Right renal cortex interstitium (tissue), 3 donors: ENCODE results near the gene ADGRL4. TPM values are rescaled to one million over a fixed set of nuclear protein-coding genes. Genes with fewer than 3 reads are reported as not detected.
"Not testable (repeated sequence)": the region's sequence is repeated elsewhere in the genome, so short reads cannot be mapped to it uniquely, and the experiment has no call there.

Source experiments
- DNase-seq, 3 donors: peaks; one replicate each; pipeline ENCODE4 v3.0.0-alpha.2; 2013; ENCODE audit warnings: low read depth in 3 of 3, low spot score in 2 of 3
- polyA plus RNA-seq, 3 donors: library from polyadenylated mRNA; unstranded; fragments of 120-200 nt; gene quantifications; one replicate each; pipeline ENCODE4 v1.2.1, GENCODE V29; 2013; ENCODE audit not compliant: insufficient read length in 3 of 3

ADGRL4 gene
- 10 to 100 TPM; 24.6 to 28.3 (median 26.7) TPM for polyA plus RNA-seq

DNA sequence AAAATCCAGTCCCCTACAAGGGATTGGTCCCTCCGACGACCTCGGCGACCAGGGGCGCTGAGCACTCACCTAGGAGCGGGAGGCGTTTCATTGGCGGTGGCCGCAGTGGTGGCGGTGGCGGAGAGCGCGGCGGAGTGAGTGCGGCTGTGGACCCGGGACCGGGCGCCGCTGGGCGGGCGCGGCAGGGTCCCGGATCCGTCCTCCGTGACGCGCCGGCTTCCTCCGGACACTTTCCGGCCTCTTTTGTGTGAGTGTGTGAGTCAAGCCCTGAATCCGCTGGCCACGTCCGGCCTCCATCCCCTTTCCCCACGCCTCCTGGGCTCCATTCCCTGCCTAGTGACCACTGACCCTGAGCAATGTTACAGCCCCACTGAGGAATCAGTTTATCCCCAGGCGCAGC lies at the start of gene ADGRL4:
ADGRL4 (minus strand) TSS at position 167 of the 400 bp plus-strand sequence; CDS start at position 91, 76 bp downstream.
- DNase-seq = no peak

DNA sequence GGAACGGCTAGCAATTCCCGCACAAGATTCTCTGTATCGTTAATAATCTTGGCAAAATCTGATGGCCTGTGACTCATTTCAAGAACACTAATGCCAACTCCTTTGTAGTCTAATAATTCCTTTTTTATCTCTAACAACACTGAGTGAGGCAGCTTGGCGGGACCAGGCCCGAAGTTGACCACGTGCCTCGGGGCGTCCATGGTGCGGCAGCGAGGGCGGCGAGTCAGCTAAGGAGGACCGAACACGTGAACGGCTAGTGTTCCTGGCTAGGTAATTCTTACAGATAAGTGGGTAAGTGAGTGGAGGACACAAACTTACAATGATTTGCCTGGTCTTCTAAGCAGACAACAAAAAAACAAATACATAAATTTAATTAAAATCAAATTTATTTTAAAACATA lies 49.3 kb upstream of the ADGRL4 start:
- no peak for DNase-seq

DNA sequence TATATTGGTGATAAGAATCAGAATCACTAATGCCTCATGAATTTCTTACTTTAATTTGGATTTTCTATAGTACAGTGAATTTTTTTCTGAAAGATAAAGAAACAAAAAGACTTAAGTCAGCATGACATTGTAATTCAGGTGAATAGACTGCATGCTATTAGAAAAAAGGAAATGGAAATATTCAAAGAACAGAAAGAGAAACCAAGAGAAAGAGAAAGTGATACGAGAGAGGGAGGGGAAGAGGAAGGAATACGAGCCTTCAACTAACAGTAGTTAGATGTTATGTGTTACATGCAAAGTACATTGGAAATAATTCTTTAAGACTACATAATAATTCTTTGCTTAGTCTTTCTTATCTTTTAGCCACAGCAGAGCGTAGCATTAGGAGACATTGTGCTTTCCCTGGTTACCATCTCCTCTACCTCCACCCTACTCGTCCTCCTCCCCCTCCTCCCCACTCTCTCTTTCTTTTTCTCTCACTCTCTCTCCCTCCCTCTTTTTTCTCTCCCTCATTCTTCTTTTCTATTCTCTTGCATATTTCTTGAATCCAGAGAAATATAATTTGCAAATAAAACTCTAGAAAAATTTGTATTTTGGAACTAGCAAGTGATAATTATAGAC lies 46.4 kb upstream of the ADGRL4 start:
- no peak for DNase-seq

DNA sequence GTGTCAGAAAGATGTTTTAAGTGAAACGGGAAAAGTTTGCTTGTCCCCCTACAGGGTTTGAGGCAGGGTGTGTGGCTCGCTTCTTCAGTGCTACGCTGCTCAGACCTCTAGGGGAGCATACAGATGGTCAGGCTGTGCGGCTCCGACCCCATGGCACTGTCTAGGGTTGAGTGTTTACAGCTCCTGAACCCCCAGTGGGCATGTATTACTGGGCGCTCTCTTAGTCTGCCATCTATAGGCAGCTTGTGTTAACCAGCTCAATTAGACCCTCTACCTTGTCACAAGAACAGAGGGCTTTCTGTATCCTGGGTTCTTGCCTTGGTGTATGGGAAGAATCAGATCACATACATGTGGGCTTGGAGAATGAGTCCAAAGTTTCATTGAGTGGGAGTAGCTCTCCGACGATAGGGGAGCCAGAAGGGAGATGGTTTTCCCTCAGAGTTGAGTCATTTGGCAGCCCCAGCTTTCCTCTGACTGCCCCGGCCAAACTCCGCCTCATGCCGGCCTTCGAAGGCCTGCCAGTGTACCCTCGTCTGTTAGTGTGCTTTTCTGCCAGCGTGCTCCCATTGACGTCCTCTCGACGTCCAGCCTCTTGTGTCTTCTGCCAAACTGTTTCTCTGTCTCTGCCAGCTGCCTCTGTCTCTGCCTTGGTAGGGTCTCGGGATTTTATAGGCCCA lies 38.6 kb upstream of the ADGRL4 start:
- DNase-seq = no peak

DNA sequence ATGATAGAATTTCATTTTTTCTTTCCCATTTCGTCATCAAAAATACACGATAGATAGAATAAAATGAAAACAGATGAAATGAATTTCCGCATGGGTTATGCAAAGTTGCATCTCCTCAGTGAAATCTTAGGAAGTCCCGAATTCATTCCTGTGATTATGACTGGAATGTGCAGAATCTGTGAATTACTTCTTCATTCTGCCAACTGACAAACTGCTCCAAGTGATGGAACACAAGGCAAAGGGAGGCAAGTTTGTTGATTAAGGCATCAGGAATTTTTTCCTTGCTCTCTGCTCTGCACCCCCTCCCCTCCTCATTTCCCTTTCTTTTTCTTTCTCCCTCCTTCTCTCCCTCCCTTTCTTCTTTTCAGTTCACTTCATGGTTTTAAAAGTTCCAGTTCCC lies 37.0 kb upstream of the ADGRL4 start:
- DNase-seq = no peak

DNA sequence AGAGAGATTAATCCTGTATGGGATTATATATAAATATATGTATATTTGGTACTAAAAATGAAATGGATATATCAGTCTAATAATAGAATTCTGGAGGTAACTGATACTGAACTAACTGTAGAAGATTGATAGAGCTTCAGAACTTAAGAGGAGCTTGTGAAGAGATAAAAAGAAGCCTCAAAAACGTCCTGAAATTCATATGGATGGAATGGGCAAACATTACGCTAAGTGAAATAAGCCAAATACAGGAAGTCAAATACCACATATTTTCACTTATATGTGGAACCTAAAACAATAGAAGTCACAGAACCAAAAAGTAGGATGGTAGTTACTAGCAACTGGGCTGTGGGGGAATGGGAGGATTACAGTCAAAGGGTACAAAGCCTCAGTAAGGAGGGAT lies 36.0 kb upstream of the ADGRL4 start:
- DNase-seq = no peak

DNA sequence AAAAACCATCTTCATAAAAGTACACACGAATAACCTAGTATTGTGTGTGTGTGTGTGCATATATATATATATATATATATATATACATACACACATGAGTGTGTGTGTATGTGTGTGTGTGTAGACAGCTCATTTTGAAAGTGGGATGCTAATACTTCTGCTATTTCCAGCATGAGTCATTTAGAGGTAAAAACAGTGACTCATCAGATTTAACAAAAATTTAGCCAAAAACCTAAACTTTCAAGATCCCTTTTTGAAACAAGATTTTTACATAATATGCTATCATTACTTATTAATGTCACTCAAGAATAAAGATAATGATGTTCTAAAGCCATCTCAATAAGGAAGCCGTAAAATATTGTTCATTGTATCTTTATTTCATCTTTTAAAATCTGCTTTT lies 35.6 kb upstream of the ADGRL4 start:
- no peak for DNase-seq

DNA sequence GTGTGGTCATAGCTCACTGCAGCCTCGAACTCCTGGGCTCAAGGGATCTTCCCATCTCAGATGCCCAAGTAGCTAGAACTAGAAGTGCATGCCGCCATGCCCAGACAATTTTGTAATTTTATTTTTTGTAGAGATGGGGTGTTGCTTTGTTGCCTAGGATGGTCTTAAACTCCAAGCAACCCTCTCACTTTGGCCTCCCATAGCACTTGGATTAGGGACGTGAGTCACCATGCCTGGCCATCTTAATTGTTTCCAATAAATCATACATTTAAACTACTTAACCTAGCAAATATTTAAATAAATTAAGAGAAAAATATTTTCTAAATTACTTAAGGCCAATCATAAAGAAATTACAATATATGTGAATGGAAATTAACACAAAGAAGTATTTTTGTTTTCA lies 35.1 kb upstream of the ADGRL4 start:
- no peak for DNase-seq

DNA sequence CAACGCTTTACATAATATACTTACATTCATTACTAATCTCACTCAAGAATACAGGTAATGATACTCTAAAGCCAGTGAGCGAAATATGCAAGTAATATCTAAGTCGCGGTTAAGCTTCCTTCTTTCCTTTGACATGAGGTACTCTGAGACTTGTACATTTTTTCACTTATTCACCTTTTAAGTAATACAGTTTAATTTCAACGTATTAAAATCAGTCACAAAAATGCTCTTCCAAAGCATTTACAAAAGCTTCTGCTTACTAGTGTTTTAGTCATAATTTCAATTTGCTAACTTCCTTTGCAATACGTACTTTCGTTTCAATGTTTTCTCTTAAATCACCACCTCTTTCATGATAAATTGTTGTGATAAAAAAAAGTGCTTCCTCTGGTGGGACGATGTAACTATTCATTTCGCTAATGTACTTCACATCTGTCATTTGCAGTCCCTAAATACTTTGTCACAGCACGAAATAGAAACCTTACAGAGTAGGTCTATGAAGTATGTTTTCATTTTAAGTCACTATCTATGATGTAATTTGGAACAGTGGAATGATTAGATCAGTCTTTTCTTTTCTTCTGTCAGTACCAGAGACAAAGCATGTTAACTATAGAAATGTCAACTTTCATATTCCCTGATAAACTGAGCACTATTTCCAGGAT lies 34.0 kb upstream of the ADGRL4 start:
- DNase-seq = no peak

DNA sequence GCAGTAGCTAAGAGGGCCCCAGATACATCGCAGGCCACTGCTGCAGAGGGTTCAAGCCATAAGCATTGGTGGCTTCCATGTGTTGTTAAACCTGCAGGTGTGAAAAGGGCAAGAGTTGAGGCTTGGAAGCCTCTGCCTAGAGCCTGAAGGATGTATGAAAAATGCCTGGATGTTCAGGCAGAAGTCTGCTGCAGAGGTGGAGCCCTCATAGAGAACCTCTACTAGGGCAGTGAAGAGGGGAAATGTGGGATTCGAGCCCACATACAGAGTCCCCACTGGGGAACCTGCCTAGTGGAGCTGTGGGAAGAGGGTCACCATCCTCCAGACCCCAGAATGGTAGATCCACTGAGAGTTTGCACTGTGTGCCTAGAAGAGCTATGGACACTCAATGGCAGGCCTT lies 30.6 kb upstream of the ADGRL4 start:
- DNase-seq = no peak

DNA sequence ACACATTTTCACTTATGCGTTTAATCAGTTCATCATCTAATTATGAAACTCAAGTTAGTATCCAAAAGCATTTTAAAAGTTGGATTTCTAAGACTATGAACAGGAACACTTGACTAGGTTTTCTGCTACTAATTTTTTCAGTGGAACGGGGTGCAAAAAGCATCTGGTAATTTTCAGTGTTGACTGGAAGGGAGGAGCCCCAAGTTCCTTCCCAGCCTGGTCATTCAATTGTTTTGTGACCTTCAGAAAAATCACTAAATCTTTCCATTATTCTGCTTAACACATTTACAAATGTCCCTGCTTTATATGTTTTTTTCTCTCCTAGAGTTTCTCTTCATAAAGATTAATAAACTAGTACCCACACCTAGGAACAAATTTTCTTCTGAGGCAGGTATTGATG lies 6.0 kb upstream of the ADGRL4 start:
- no peak for DNase-seq

DNA sequence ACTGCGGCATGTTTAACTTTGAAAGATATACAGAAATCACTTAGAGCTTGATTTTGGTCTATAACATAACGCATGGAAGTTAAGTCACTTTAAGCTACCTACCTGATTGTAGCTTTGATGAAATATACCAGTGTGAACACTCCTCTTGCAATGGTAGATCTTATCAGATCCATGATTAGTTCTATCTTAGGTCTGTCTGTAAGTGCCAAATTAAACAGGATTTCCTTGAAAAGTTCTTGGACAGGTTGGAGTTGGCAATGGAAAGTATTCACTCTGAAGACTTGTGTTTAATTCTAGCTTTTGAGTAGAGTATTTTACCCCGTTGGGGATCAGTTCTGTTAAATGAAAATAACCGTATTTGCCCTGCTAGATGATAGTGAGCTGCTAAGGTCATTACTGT lies 4.1 kb upstream of the ADGRL4 start:
- no peak for DNase-seq

DNA sequence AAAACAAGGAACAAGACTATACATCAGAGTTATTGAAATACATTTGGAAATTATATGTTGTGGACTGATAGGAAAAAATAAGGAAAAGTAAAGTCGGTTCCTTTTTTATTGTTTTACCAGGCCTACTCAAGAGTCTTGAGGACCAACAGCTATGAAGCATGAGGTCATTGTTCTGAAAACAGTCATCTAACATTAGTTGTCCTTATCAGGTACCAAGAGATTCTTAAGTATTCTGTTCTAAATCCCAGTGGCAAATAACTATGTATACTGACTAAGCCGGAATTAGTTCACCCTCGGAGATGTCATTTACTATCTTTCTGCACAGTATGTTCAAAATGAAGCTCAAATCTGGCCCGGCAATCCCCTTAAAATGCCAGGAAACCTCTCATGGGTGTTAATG lies 585 bp downstream of the ADGRL4 start:
- DNase-seq = no peak

DNA sequence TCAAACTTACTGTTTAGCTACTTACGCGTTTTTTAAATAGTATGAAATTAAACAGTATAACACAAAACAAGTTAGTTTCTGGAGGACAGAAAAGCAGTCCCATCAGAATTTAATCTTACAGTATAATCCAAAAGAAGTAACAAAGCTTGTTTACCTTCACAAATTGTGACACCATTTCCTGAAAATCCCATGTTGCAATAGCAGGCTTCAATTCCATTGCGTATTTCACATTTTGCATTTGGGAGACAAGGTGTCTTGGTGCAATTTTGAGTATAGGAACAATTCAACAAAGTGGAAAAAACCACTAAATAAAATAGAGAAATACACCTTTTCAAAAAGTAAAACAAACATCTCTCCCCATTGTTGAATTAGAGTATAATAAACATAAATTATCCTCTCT lies 1.6 kb downstream of the ADGRL4 start:
- DNase-seq = no peak

DNA sequence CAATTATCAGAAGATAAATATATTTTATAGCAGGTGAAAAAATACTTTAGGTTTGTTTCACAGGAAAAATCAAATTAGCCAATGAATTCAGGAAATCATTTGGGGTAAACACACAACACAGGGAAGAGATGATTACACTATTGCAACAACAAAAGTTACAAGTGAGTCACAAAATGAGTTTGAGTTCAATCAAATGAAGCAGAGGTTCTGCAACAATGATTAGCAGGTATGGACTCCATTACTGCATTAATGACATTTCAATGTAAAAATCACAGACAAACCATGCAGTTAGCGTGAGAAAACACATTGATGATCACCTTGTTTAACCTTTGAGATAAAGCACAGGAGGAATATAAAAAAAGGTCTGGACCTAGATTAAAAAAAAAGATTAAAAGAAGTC lies 9.7 kb downstream of the ADGRL4 start:
- no peak for DNase-seq

DNA sequence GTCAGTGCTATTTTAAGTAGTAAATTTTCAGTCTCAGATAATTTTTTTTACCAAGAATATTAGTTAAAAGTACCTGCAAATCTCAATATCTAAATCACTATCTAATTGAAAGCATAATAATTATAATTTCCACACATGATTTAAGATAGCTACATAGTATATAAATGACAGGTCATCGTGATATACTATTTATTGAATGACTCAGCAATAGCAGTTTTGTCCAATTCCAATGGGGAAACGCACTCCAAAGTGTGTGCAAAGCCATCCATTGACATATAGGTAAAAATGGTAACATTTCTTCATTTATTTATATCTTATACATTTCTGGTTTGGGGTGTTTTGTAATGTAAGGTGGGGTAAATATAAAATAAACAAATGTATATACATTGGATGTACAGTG lies 19.5 kb downstream of the ADGRL4 start:
- no peak for DNase-seq

DNA sequence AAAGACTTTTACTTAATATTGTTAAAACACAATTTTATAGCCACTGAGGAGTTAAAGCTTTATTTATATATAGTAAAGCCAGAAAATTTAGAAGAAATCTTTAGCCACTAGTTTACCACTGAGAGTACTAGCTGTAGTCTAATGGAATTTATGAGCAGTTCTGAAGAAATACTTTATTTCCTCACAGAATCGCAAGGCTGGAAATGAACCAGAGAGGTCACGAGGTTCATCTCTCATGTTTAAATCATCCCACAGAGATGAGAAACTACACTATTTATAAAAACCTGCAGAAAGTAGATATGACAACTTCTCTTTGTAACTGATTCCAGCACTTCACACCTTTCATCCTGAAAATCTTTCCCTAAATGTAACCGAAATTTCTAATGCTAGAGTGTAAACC lies 26.0 kb downstream of the ADGRL4 start:
- DNase-seq = no peak

DNA sequence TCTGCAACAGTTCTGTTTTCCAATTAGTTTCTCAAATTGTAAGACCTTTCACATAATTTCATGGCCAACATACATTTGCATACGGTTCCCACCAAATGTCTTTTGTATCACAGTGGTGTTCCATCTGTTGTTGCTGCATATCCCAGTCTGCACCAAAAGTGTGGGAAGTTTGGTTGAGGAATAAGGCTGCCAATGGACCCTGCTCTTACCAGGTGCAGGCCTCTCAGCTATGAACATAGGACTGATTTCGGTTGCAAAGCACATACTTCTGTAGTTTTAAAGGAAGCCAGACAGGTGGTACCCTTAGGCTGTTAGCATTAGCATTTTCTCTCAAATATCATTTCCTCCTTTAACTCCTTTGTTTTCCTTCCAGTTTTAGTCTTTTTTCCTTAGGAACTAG lies 33.8 kb downstream of the ADGRL4 start:
- no peak for DNase-seq

DNA sequence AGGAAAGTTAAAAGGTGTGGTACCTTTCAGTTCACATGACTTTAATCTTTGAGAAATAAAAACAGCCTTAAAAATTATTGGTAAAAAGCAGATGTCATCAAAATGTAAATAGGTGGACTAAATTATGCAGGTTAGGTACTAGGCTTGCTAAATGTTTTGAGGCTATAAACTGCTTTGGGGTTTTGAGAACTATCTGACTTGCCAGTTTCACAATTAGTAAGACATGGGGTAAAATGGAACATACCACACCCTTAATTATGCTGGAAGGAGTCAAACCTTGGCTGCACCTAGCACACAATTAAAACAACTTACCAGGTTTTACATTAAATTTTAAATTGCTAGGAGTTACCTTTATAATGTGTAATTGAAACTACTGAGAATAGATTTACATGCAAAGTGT lies 39.4 kb downstream of the ADGRL4 start:
- not testable (repeated sequence) for DNase-seq

DNA sequence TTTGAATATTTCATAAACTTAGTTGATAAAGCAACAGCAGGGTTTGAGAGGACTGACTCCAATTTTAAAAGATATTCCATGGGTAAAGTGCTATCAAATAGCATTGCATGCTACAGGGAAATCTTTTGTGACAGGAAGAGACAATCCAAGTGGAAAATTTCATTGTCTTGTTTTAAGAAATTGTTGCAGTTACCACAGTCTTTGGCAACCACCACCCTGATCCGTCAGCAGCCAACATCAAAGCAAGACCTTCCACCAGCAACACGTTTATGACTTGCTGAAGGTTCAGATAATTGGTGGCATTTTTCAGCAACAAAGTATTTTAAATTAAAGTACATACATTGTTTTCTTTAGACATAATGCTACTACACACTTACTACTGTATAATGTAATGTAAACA lies 47.8 kb downstream of the ADGRL4 start:
- no peak for DNase-seq

DNA sequence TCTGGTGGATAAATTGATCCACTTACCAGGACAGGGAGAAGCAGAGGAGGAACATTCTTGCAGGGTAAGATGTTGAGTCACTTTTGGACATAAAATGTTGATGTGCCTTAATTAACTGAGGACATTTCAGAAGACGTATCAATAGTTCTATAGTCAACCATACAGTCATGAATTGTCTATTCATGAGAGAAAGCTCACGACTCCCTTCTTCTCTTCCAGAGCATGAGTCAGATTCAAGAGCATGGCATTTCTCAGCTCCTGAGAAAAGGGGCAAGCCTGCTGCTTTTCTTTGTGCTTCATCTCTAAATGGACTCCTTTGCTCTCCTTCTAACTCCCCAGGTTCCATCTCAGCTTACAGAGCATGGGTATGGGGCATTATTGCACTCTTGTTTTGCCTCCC lies 55.7 kb downstream of the ADGRL4 start:
- no peak for DNase-seq

DNA sequence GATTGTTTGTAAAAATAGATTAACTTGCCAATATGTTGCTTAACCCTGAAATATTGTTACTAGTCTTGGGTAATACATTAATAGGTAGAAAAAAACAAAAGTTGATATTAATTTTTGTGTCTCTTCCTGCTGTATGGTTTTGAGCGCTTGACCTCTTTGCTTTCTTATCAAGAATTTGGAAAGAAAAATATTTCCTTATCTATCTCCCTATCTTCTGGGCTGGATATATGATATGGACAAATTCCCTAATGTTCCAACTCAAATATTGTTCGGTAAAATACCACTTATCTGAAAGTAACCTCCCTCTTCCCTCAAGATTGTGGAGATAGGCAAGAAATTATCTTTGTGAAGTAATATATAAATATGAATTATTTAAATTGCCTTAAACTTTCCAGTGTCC lies 57.3 kb downstream of the ADGRL4 start:
- DNase-seq = no peak
